Epithelial cell of prostate (primary cell): Measurements from ENCODE around the gene TMPRSS6.

Experiments
- DNase-seq: peaks from one replicate; pipeline ENCODE4 v3.0.0-alpha.2; 2011; ENCODE audit warnings: low read depth, low spot score
- H3K27ac ChIP-seq: fragments of 450-650 bp; 2 replicates; pipeline ENCODE4 v1.5.1; 2017; ENCODE audit warnings: mild to moderate bottlenecking

TMPRSS6 gene

GRCh38 chr22:37033605-37034430, 75.7 kb downstream of the TMPRSS6 start:
- no peak for DNase-seq
- peak overlapping the region; percentile 95 for H3K27ac ChIP-seq

- peak; percentile 73 for DNase-seq
- H3K27ac ChIP-seq, result peak overlapping the region; percentile 95
Observed at GRCh38 chr22:37032535-37033460, 76.7 kb downstream of the TMPRSS6 start.

GRCh38 chr22:37032134-37032534, 77.4 kb downstream of the TMPRSS6 start:
- peak overlapping the region; percentile 95 for H3K27ac ChIP-seq
- no peak for DNase-seq

- DNase-seq, result no peak
- H3K27ac ChIP-seq, result no peak overlapping the region
Observed at GRCh38 chr22:37030560-37031281, 78.8 kb downstream of the TMPRSS6 start.

- DNase-seq, result no peak
- no peak overlapping the region for H3K27ac ChIP-seq
Observed at GRCh38 chr22:37028692-37029674, 80.5 kb downstream of the TMPRSS6 start.

GRCh38 chr22:37027556-37027955, 82.0 kb downstream of the TMPRSS6 start:
- no peak overlapping the region for H3K27ac ChIP-seq
- DNase-seq, result no peak

GRCh38 chr22:37026325-37026724, 83.2 kb downstream of the TMPRSS6 start:
- no peak for DNase-seq
- H3K27ac ChIP-seq, result no peak overlapping the region

GRCh38 chr22:37025500-37026070, 83.9 kb downstream of the TMPRSS6 start:
- no peak for DNase-seq
- no peak overlapping the region for H3K27ac ChIP-seq

GRCh38 chr22:37024339-37025157, 85.0 kb downstream of the TMPRSS6 start:
- DNase-seq, result no peak
- H3K27ac ChIP-seq, result no peak overlapping the region

GRCh38 chr22:37023743-37024338, 85.7 kb downstream of the TMPRSS6 start:
- DNase-seq, result no peak
- H3K27ac ChIP-seq, result no peak overlapping the region

- no peak overlapping the region for H3K27ac ChIP-seq
- DNase-seq, result no peak
Observed at GRCh38 chr22:37022483-37023337, 86.8 kb downstream of the TMPRSS6 start.

GRCh38 chr22:37021710-37022482, 87.6 kb downstream of the TMPRSS6 start:
- no peak for DNase-seq
- H3K27ac ChIP-seq, result no peak overlapping the region

- DNase-seq, result no peak
- no peak overlapping the region for H3K27ac ChIP-seq
Observed at GRCh38 chr22:37021041-37021440, 88.5 kb downstream of the TMPRSS6 start.

GRCh38 chr22:37020192-37020479, 89.4 kb downstream of the TMPRSS6 start:
- no peak for DNase-seq
- H3K27ac ChIP-seq, result peak overlapping the region; percentile 71

- DNase-seq, result no peak
- peak within 1 kb of the TSS; percentile 71 for H3K27ac ChIP-seq
Observed at GRCh38 chr22:37019309-37020191, 90.0 kb downstream of the TMPRSS6 start, which contains the start of the genes MPST and TST. MPST (plus strand) TSS chr22:37019742; CDS start chr22:37019837, 95 bp downstream. TST (minus strand) TSS chr22:37019447; CDS start chr22:37018732, 715 bp downstream.
